NCI-H748 (cell line): ENCODE measurements around the gene DCK.

Source experiments
- DNase-seq: peaks from one replicate; lab custom pipeline; 2025; ENCODE audit not compliant: unreplicated experiment; lab: John Stamatoyannopoulos, UW

DCK gene

GRCh38 chr4:70993181-70994068, at the start of gene DCK:
DCK (plus strand) TSS chr4:70993649; CDS start chr4:70993836, 187 bp downstream.
- DNase-seq = peak; percentile 92

GRCh38 chr4:70945046-70945445, 48.4 kb upstream of the DCK start:
- DNase-seq = no peak

DNA sequence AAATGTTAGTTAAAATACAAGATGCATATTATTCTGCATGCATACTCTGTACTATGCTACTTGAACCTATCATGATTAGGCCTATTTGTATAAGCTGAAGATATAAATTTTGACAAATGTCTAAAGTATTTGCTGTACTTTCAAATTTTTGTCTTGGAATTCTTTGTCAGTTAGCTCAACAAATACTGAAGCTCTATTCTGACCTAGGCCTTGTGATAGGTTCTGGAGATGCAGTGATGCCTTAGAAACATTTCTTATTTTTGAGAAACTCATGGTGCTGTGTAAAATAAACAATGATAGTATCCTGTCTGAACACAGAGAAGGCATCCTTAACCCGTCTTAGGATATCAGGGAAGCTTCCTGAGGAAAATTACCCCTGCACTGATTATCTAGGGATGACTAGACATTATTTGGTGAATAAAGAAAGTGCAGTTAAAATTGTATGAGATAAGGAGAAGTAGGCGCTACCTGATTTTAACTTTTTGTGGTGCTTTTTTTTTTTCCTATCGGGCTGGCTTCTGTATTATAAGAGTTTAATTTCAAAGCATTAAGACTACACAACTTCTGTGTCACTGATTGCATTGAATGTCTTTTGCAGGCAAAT, 47.9 kb upstream of the DCK start:
- DNase-seq = no peak

DNA sequence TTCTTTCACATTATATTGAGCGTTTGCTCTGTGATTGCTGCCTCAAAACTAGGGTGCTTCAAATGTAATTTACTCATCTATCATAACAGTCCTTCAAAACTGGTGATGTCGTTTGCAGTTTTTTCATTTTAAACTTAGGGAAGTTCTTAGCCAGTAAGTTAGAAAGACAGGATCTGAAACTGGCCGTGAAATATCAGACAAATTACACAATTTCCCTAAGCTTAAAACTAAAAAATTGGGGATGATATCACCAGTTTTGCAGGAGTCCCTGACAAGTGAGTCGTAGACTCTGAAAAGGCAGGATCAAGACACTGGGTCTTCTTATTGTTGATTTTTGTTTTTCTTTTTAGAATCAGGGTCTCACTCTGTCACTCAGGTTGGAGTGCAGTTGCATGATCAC, 46.5 kb upstream of the DCK start:
- no peak for DNase-seq

GRCh38 chr4:70948665-70949260, 44.7 kb upstream of the DCK start:
- DNase-seq = no peak

DNA sequence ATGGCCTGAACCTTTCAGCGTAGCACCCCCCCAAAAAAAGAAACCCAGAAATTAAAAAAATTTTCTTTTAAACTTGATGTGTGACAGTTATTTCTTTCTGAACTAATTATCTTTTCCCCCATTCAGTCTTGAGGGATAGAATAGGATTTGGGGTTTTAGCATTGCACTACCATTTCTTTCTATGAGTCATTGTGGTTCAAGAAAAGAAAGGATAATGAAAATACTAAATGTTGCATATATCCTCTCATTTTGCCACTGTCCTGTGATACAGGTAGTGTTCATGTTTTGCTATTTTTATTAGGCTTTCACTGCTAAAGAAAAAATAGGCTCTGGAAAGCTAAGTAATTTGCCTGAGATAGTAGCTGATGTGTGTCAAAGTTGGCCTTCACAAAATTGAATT, 39.4 kb upstream of the DCK start:
- no peak for DNase-seq

DNA sequence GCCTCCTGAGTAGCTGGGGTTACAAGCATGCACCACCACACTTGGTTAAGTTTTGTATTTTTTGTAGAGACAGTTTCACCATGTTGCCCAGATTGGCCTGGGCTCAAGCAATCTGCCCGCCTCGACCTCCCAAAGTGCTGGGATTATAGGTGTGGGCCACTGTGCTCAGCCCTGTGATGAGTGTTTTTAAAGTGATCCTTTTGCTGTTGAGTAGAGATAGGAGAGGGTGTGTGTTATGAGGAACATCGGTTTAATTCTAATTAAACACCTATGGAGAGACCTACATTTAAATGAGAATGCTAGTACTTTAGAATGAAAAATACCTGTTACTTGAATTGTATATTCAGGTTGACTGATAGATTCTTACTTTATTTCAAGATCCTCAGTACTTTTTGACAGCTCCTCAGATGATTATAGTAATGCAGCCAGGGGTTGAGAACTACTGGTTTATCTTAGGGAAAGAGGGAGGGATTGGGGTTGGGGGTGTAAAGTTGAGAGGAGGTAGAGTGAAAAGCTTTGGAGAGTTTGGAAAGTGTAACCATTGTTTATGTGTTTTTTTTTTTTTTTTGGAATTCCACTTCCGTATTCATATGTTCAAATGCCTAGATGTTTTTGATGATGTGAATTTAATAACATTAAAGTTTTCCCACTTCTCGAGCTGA, 36.8 kb upstream of the DCK start:
- DNase-seq = no peak

- no peak for DNase-seq
These were observed 34.8 kb upstream of the DCK start for GRCh38 chr4:70958681-70959080.

DNA sequence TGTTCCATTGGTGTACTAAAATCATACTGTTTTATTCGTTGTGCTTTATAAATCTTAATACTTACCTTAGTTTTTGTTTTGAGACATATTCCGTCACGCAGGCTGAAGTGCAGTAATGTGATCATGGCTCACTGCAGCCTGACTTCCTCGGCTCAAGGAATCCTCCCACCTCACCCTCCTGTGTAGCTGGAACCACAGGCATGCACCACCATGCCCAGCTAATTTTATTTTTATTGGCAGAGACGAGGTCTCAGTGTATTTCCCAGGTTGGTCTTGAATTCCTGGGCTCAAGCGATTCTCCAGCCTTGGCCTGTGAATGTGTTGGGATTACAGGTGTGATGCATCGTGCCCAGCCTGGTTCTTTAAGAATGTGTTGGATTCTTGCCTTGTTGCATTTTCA, 24.4 kb upstream of the DCK start:
- DNase-seq = no peak

GRCh38 chr4:70976252-70976651, 17.2 kb upstream of the DCK start:
- DNase-seq = no peak

GRCh38 chr4:70979445-70980008, 13.9 kb upstream of the DCK start:
- no peak for DNase-seq

DNA sequence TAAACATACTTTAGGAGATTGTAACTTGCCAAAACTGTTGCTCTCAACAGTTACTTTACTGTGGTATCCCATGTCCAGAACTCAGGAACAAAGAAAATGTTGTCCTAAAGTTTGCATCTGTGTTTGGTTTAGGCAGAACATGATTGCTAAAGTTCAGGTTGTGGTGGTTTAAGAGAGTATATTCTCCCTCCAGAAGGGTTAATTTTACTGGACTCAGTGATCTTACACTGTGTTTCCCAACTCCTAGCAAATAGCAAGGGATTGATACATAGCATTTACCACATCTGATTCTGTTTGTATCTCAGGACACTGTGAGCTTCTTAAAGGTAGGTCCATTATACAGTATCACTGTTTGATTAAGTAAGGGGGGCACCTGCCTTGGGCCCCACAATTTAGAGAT, 13.3 kb upstream of the DCK start:
- no peak for DNase-seq

DNA sequence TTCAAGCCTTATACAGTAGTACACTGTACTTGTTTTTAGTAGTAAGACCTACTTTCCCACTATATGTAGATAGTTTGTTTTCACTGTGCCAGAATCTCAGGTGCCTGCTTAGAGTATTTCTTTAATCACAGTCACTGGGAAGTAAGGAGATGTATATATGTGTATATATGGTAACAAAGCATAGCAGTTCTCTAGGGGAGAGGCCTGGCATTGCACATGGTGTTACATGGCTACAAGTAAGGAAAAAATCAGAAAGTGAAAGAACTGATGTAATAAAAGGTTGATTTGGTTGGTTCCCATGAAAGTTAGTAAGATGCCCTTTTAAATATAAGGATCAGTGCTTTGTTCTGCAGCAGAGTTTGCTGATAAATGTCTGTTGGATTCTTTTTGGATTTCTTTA, 9.3 kb upstream of the DCK start:
- no peak for DNase-seq

DNA sequence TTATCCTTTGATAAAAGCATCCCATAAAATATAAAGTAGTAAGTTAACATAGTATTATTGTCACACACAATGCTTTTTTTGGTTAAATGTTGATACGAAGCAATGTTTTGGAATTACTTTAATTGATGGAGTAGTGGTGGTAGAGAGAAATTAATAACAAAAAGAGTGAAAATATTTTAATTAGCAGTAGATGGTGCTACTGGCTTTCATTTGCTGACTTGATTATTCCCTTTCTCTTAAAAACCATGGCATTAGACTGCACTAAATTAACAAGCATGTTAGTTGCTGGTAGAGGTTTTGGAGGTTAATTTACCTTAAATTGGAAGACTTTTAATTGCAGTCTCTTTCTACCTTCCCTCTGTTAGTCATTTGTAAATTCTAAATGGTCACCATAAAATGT, 8.9 kb upstream of the DCK start:
- DNase-seq = no peak

GRCh38 chr4:70991596-70991995, 1.9 kb upstream of the DCK start:
- DNase-seq = no peak

DNA sequence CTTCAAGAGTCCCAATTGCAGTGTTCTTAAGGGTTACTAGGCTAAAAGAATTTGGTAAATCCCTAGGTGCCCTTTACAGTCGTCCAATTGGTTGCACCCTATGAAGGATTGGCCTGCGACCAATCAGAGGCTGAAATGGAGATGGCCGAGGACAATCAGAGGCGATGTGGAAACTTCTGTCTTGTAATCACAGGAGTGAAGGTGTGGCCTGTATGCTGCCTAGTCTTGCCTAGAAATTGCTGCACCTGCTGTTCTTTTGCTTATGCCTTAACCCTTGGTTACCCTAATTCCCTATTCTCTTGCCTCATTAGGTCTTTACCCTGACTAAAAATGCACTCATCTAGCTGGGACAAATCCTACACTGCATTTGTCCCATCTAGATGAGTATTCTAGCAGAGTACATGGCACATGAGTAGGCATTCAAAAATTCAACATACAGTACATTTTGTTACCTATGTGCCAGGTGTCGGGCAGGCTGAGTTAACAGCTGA, 1.0 kb upstream of the DCK start:
- peak; percentile 8 for DNase-seq

DNA sequence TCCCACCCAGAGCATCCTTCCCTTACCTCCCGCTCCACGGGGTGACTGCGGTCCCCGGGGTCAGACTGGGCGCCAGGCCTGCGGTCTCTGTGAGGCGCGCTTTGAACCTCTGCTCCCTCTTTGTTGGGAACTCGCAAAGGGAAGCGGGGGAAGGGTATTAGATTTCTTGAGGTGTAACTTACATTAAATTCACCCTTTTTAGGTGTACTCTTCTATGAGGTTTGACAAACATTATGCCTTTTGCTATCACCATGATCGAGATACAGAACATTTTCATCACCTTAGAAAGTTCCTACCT, 569 bp downstream of the DCK start:
- DNase-seq = no peak

DNA sequence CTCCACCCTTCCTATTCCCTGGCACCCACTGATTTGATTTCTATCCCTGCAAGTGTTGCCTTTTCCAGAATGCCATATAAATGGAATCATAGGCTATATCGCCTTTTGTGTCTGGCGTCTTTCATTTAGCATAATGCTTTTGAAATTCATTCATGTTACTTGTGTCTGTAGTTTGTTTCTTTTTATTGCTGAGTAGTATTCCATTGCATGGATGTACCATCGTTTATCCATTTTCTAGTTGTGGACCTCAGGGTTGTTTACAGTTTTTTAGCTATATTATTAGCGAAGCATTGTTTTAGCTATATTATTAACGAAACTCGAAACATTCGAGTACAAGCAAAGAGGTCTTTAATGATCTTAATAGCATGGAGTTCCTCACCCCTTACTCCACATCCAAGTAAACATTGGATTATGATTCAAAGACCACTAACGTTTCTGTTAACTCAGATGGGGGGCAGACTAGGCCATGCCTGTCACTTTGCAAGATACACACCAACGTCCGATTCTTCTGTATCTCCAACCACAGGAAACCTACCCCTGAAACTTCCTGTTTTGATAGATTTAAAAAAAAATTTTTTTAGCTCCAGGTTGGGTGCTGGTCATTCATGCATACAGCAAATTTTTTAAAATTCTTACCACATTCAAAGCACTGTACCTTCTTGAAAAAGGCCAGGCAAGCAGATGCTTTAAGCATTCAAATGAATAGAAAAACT, 1.1 kb downstream of the DCK start:
- no peak for DNase-seq

DNA sequence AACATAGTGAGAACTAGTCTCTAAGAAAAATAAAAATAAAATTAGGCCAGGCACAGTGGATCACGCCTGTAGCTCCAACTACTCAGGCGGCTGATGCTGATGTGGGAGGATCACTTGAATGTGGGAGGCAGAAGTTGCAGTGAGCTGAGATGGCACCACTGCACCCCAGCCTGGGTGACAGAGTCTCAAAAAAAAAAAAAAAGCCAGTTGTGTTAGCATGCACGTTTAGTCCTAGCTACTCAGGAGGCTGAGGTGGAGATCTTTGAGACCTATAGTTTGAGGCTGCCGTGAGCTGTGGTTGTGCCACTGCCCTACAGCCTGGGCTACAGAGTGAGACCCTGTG, 2.5 kb downstream of the DCK start:
- no peak for DNase-seq

DNA sequence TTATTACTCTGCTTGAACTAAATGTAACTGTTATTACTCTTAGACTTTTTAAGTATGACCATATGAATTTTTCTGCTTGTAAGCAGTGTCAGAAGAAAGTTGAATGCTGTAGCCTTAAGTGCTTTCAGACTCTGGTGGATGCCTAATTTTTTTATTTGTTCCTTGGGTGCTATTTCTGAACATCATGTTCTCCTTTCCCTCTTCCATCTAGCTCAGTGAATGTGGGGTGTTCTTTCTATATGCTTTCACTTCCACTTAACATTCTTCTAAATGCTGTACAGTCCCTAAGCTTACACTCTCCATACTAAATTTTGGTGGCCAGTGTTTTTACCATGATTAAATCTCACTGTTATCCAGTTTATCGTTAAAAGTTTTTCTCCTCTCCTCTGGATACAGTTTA, 3.6 kb downstream of the DCK start:
- DNase-seq = no peak

- DNase-seq = no peak
These were observed 4.1 kb downstream of the DCK start for GRCh38 chr4:70997546-70997945.
